Posterior vena cava (tissue), 2 donors: Measurements from ENCODE around the gene GSTA4. TPM values are rescaled to one million over a fixed set of nuclear protein-coding genes. Genes with fewer than 3 reads are reported as not detected.
"Not testable (repeated sequence)": the region's sequence is repeated elsewhere in the genome, so short reads cannot be mapped to it uniquely, and the experiment has no call there.

Source experiments
- DNase-seq: peaks from one replicate; pipeline ENCODE4 v3.0.0-alpha.2; 2020; ENCODE audit warnings: low spot score
- intact Hi-C, 2 donors: fragments of 100-400 bp; cut with DNase I; formaldehyde crosslinking; loops; one replicate each; pipeline versions ENCODE4 v1.14.1 to v1.14.2; 2022 to 2023
- total RNA-seq, 2 donors: library from RNA; stranded (reverse); fragmentation: NEBNext Ultra II Directional; extraction: Animal tissue kit (Norgen Biotek cat#: 25700); gene quantifications; one replicate each; pipeline ENCODE4 v1.2.1, GENCODE V29; 2021
- donor health status: DM: yes; HTN: yes; CAD: no.
- donor health status: DM: yes; HTN: yes; CAD: no.

GSTA4 gene
- total RNA-seq, 2 donors from 2014 or later = 13.1 to 26.2 TPM

DNA sequence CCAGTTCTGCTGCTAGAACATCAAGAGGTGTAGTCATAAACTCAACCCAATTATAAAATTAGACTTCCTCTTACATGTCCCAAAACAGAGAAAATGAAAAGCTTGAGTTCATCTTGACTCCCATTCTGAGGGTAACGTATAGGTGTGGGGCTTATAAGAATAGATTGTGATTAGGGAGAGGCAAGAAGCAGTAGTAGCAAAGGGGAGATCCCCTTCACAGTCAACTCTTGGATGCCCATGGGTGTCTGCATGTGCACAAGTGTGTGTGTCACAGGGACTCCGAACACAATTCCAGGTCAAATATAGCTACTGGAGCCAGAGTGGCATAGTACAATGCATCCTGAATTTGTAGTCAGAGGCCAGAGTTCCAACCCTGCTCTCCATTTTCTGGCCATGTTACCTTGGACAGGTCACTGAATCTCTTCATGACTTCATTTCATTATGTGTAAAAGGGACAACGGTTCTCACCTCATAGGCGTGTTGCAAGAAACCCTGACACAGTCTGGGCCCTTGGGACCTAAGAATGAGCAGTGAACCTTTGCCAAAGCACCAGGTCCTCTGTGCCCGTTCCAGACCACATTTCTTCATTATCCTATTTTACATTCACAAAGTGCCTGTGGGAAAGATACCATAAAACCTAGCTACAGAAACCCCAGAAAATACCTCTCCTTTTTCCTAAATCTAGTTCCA is 11.8 kb downstream of the GSTA4 start:
- DNase-seq = no peak
- intact Hi-C loops = loop anchor here in 1 of 2 donors (10.0 kb wide), 1 partner anchor 109 kb away; no protein-coding TSS in a partner anchor

DNA sequence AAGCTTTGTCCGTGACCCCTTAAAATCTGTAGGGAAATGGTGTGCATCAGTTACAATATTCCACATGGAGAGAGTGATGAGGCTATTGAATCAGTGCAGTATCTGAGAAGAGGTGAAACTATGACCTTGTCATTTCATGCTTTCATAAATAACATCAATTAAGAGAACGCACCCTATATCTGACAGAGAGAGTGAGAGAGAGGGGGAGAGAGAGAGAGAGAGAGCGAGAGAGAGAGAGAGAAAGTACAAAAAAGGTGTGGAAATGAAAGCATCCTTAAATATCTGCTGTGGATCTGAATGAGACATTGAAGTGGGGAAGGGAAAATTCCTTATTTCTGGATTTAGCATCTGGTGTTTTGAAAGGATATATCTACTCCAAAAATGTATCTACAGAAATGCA is 12.4 kb downstream of the GSTA4 start:
- no peak for DNase-seq
- intact Hi-C loops = loop anchor here in 1 of 2 donors (10.0 kb wide), 1 partner anchor 108 kb away; no protein-coding TSS in a partner anchor

- DNase-seq = no peak
- intact Hi-C loops = loop anchor here in 1 of 2 donors (10.0 kb wide), 1 partner anchor 107 kb away; no protein-coding TSS in a partner anchor
Observed at GRCh38 chr6:52981222-52981900, 13.7 kb downstream of the GSTA4 start.

- no peak for DNase-seq
- intact Hi-C loops = no loop called here
Observed at GRCh38 chr6:52976591-52977035, 18.5 kb downstream of the GSTA4 start.

- intact Hi-C loops = no loop called here
- no peak for DNase-seq
Observed at GRCh38 chr6:52976149-52976548, 18.9 kb downstream of the GSTA4 start.

- DNase-seq = no peak
- intact Hi-C loops = no loop called here
Observed at GRCh38 chr6:52975580-52975979, 19.5 kb downstream of the GSTA4 start.

DNA sequence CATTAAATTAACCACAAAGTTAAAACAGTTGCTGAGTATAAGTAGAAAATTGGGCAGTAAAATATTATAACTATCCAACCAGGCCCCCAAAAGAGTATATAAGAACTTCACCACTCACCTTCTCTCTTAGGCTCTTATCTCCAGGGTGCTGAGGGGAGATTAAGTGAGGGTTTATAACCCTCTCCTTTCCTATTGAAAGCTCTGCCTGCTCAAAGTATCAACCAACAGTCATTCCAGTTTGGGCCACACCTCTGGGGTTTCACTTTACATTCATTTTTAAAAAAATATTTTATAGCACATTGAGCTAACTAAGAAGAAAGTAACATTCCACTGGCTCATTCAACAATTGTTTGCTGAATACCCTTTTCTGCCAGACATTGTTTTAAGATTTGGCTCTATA is 22.1 kb downstream of the GSTA4 start:
- intact Hi-C loops = no loop called here
- no peak for DNase-seq

DNA sequence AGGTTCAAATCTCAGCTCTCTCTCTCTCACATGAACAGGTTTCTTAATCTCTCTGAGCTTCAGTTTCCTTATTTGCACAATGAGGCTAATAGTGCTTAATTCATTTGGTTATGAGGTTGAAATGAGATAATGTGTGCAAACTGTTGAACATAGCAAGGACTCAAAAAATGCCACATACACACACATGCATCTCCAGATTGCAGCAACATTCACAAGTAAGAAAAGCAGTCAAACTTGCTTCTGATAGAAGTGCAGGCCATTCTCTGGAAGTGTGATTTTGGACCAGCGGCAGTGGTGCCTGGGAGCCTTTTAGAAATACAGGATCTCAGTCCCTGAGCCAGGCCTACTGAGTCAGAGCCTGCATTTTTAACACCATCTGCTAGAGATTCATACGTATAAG is 25.7 kb downstream of the GSTA4 start:
- intact Hi-C loops = no loop called here
- DNase-seq = no peak

- DNase-seq = no peak
- intact Hi-C loops = no loop called here
Observed at GRCh38 chr6:52966101-52966500, 29.0 kb downstream of the GSTA4 start.

- intact Hi-C loops = no loop called here
Observed at GRCh38 chr6:52965380-52965779, 29.7 kb downstream of the GSTA4 start.

DNA sequence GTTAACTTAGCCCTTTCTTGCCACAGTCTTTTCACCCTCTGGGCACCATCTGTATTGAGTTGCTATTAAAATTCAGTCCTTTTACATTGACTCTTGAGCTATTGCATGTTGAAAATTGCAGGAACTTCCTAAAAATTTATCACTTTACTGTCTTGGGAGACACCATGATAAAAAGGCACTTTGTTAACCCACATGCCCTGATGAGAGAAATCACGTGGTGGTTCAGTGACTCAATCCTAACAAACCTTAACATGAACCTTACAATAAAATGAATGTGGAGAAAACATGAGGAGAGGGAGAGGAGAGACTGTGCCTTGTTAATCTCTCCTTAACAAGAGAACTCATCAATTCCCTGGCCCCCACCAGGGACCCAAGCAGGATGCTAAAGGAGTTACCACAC is 30.8 kb downstream of the GSTA4 start:
- DNase-seq = no peak
- intact Hi-C loops = no loop called here

More at GRCh38 chr6:52965380-52965779, 29.7 kb downstream of the GSTA4 start:
- no peak for DNase-seq

DNA sequence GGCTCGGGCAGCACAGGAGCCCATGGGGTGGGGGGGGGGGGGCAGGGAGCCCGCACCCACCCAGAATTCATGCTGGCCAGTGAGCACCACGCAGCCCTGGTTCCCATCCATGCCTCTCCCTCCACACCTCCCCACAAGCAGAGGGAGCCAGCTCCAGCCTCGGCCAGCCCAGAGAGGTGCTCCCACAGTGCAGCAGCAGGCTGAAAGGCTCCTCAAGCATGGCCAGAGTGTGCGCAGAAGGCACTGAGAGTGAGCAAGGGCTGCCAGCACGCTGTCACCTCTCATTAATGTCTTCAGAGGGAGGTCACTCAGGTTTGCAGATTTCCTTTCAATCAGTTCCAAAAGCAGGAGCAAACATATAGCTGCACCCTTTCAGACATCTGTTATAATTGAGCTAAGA is 32.4 kb downstream of the GSTA4 start:
- intact Hi-C loops = no loop called here
- DNase-seq = no peak

DNA sequence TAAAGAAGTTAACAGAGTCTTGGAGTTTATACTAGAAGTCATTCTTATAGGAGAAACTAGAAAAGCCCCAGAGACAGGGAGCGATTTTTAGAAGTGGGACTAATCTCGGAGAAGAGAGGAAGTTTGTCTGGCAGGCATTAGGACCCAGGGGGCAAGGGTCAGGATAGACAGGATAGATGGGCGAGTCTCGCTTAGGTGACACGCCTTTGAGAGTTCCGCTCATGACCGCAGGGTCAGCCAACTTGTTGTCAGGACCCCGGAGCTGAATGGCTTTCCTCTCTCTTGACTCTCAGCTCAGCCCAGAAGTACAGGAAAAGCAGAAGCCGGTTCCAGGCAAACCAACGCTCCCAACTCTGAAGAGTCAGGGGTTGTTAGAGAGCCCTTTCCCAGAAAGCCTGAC is 34.1 kb downstream of the GSTA4 start:
- DNase-seq, intact Hi-C loops: not testable (repeated sequence)

GRCh38 chr6:52960211-52960610 is 34.9 kb downstream of the GSTA4 start:
- intact Hi-C loops, DNase-seq: not testable (repeated sequence)

GRCh38 chr6:52958546-52959255 is 36.4 kb downstream of the GSTA4 start:
- DNase-seq = no peak
- intact Hi-C loops = no loop called here

GRCh38 chr6:52955871-52956270 is 39.2 kb downstream of the GSTA4 start:
- no peak for DNase-seq
- intact Hi-C loops = no loop called here

- intact Hi-C loops = no loop called here
- DNase-seq = no peak
Observed at GRCh38 chr6:52953911-52954839, 40.9 kb downstream of the GSTA4 start.

GRCh38 chr6:52946306-52946705 is 48.8 kb downstream of the GSTA4 start:
- no peak for DNase-seq
- intact Hi-C loops = no loop called here

GRCh38 chr6:52942821-52943220 is 52.3 kb downstream of the GSTA4 start:
- DNase-seq, intact Hi-C loops: not testable (repeated sequence)
